GM23248 (cell line): ENCODE data around the gene PNPLA7.

Experiments used
- EZH2 ChIP-seq: fragments of 200-600 bp; sonication (generic); IDR thresholded peaks from 2 replicates; pipeline ENCODE4 v1.6.1; 2018; ENCODE audit warnings: antibody characterized with exemption, mild to moderate bottlenecking; ENCODE audit not compliant: insufficient read depth, poor library complexity, severe bottlenecking
- EZH2phosphoT487 ChIP-seq: fragments of 200-600 bp; sonication (generic); IDR thresholded peaks from 2 replicates; pipeline ENCODE4 v1.6.1; 2018; ENCODE audit warnings: antibody characterized with exemption, moderate library complexity, mild to moderate bottlenecking, low read depth; ENCODE audit not compliant: insufficient read depth

DNA sequence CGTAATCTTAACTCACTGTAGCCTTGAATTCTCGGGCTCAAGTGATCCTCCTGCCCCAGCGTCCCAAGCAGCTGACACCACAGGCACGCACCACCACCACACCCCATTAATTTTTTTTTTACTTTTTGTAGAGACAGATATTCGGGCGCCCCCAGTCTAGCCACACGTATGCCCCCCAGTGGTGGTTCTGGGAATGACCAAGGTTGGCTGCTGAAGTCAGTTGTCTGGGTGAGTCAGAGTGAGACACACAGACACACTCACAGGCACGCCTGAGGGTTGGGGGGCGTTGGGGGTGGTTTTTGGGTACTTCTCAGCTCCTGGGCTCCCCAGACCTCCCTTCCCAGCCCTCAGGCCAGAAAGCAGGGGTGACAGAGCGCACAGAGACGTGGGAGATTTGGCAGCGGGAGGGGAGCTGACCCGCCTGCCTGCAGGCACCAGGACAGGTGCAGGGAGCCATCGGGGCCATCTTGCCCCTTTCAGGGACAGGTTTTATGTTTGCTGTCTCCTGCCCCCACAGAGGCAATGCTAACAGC, 104.9 kb downstream of the PNPLA7 start:
- TF ChIP-seq EZH2 (no peak), EZH2phosphoT487 (no peak)
